ENCODE measurements around the gene TAAR1. TPM values are rescaled to one million over a fixed set of nuclear protein-coding genes. Genes with fewer than 3 reads are reported as not detected.

The TAAR1 gene
- total and polyA plus RNA-seq, 2 donors (not counting 3 experiments of a cell fraction or from before 2014, with no cell fraction given) = not detected

DNA sequence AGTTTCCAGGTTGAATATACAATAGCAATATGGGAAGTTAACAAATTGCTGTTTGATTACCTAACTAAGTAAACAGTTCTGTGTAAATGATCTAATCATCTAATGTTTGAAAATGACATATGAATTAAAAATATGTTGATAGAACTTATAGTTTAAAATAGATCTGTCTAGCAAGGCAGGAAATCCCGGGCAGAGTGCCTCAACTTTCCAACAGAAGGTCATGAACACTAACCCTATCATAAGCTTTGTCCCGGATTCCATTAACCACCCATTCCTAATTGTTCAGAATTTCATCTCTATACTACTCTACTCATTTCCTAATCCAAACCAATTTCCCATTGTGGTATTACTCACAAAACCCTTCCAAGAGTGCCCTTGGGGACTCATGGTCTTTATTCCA is 10.2 kb downstream of the TAAR1 start:
- no peaks in the 10 kb centered on the region for H3K9me1 ChIP-seq (replicated peaks; ENCODE audit: control insufficient read depth, extremely low read depth, insufficient read depth, low read length)
- no peaks in the 10 kb centered on the region for H3K27me3 ChIP-seq (ENCODE audit: control insufficient read depth in 2 of 2, insufficient read depth in 2 of 2, low read length in 2 of 2)
- TF ChIP-seq EZH2 (IDR thresholded peaks at IDR 0.05; ENCODE audit: borderline replicate concordance, low read depth, low read length, severe bottlenecking) (no peak), JUN (IDR thresholded peaks at IDR 0.05; ENCODE audit: borderline replicate concordance, insufficient read depth, insufficient read length, low read depth) (no peak), POLR2AphosphoS5 (IDR thresholded peaks at IDR 0.05; ENCODE audit: insufficient read depth, low read depth, low read length) (no peak), POLR2A (IDR thresholded peaks at IDR 0.05; ENCODE audit: low read depth, low read length) (no peak), FOS (IDR thresholded peaks at IDR 0.05; ENCODE audit: borderline replicate concordance, insufficient read depth, low read length) (no peak), MYC (IDR thresholded peaks at IDR 0.05; ENCODE audit: low read depth, low read length) (no peak), GATA2 (IDR thresholded peaks at IDR 0.05; ENCODE audit: insufficient read depth, insufficient read length, low read depth, low read length) (no peak)
- TF ChIP-seq, protein P1, sequence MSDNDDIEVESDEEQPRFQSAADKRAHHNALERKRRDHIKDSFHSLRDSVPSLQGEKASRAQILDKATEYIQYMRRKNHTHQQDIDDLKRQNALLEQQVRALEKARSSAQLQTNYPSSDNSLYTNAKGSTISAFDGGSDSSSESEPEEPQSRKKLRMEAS (IDR thresholded peaks at IDR 0.05; ENCODE audit: insufficient read depth, insufficient read length) = no peak
- TF ChIP-seq, protein P2, sequence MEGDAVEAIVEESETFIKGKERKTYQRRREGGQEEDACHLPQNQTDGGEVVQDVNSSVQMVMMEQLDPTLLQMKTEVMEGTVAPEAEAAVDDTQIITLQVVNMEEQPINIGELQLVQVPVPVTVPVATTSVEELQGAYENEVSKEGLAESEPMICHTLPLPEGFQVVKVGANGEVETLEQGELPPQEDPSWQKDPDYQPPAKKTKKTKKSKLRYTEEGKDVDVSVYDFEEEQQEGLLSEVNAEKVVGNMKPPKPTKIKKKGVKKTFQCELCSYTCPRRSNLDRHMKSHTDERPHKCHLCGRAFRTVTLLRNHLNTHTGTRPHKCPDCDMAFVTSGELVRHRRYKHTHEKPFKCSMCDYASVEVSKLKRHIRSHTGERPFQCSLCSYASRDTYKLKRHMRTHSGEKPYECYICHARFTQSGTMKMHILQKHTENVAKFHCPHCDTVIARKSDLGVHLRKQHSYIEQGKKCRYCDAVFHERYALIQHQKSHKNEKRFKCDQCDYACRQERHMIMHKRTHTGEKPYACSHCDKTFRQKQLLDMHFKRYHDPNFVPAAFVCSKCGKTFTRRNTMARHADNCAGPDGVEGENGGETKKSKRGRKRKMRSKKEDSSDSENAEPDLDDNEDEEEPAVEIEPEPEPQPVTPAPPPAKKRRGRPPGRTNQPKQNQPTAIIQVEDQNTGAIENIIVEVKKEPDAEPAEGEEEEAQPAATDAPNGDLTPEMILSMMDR (IDR thresholded peaks at IDR 0.05; ENCODE audit: extremely low read depth in 1 of 2, insufficient read depth in 1 of 2, low read depth in 1 of 2, low read length in 2 of 2) = no peak
- no peaks in the 10 kb centered on the region for H4K20me1 ChIP-seq (replicated peaks; ENCODE audit: control insufficient read depth, extremely low read depth, insufficient read depth, low read length)
- H3K9ac ChIP-seq (replicated peaks; ENCODE audit: extremely low read depth, insufficient read depth, low read length) = no peak overlapping the region
- FAIRE-seq (no peak), DNase-seq (ENCODE audit: low read depth, low spot score) (peak; percentile 15)
- dilution Hi-C loops (cut with MboI; ENCODE audit: extremely low pct_ligation_motif_present, low sequenced_read_pairs) (no loop called here), intact Hi-C loops (cut with micrococcal nuclease) (no loop called here)
- H3K4me1 ChIP-seq (ENCODE audit: control insufficient read depth, extremely low read depth, insufficient read depth, low read length) = no peaks in the 10 kb centered on the region
- no TSS peak for BruUV-seq (replicated peaks)
- H3K4me3 ChIP-seq (replicated peaks in 1 of 3; ENCODE audit: insufficient read depth in 1 of 3, low read depth in 1 of 3, low read length in 3 of 3) = no peak overlapping the region
- no peak overlapping the region for H2AFZ ChIP-seq (ENCODE audit: low read depth, low read length)
- no peaks in the 10 kb centered on the region for H3K36me3 ChIP-seq (ENCODE audit: control insufficient read depth in 2 of 2, extremely low read depth in 1 of 2, insufficient read depth in 2 of 2, low read length in 2 of 2)
- H3K27ac ChIP-seq (ENCODE audit: insufficient read depth, low read depth, low read length) = no peak overlapping the region
- H3K4me2 ChIP-seq (ENCODE audit: insufficient read depth, low read length) = no peak overlapping the region
- CTCF ChIA-PET = no interaction called here
- POLR2A ChIA-PET = no interaction called here
- no peaks in the 10 kb centered on the region for H3K9me3 ChIP-seq (replicated peaks; ENCODE audit: control insufficient read depth, insufficient read depth, low read length)
- H3K79me2 ChIP-seq (ENCODE audit: control insufficient read depth, insufficient read depth, low read length) = no peaks in the 10 kb centered on the region
